Measurements from ENCODE around the gene SNX32. TPM values are rescaled to one million over a fixed set of nuclear protein-coding genes. Genes with fewer than 3 reads are reported as not detected.

SNX32 gene
- 4.6 TPM for polyA plus RNA-seq (2013)

DNA sequence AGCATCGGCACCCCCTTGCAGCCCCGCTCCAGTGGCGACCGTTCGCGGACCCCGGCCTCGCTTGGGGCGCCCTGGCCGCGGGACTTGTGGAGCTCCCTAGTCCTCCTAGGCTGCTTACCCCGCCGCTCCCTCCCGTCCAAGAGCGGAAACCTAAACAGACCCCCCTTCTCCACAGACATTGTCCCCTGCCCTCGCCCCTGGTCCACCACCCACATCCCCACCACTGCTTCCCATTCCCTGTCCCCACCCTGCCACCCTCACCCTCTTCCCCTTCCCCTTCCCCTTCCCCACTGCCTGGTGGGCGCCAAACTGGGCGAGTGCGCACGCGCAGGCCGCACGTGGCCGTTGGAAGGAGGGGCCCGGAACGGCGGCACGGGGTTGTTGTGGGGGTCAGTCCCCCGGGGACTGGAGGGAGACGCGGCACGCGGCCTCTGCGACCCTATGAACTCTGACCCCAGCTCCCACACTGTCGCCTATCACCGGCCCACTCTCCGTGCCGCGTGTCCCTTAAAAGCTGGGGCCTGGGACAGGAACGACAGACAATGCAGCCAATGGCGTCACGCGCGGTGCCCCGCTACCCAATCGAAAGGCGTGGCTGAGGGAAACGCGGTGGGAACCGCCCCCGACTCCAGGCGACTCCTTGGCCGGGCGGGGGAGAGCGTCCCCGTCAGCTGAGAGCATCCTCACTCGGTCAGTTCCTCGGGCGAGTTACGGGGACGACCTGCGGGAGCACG, at the start of gene SNX32:
Gene SNX32 (plus strand): TSS at position 667 of the 734 bp plus-strand sequence. CDS start 103 bp downstream, outside the sequence.
- peak within 1 kb of the TSS; percentile 61 to 84 for H3K27ac ChIP-seq (ENCODE audit: insufficient read depth in 1 of 2, low read depth in 1 of 2, low read length in 2 of 2, poor library complexity in 1 of 2, severe bottlenecking in 2 of 2)
- POLR2A ChIA-PET = interaction anchor here (0.7 to 1.8 kb wide), 3 partner anchors 18 to 130 kb away, joined by 3 to 6 read pairs (median 6); partner anchors contain the start of gene CFL1
- H3K36me3 ChIP-seq (ENCODE audit: control insufficient read depth in 4 of 4, insufficient read depth in 4 of 4, low read length in 3 of 4) = no peaks in the 10 kb centered on the region
- H3K4me1 ChIP-seq (ENCODE audit: control extremely low read depth in 1 of 4, control insufficient read depth in 4 of 4, insufficient read depth in 4 of 4, low read length in 3 of 4) = peaks cover 5 to 21% (median 20%) of the 10 kb centered on the region in 4 experiments
- CTCF ChIA-PET = interaction anchor here (0.7 to 2.6 kb wide), 8 partner anchors 10 to 226 kb away, joined by 3 to 13 read pairs (median 5); partner anchors contain the start of gene MUS81
- 0% methylated on average over 55 of the region's 63 CpGs for WGBS (ENCODE audit: insufficient coverage)
- peak within 1 kb of the TSS; percentile 33 to 87 (median 74) for H3K4me3 ChIP-seq (ENCODE audit: control insufficient read depth in 1 of 7, extremely low read depth in 1 of 7, insufficient read depth in 4 of 7, low read depth in 2 of 7, low read length in 6 of 7)
- peaks cover 0 to 2% (median 0%) of the 10 kb centered on the region in 5 experiments for H3K27me3 ChIP-seq (replicated peaks in 2 of 5; ENCODE audit: control insufficient read depth in 4 of 5, insufficient read depth in 5 of 5, low read length in 4 of 5)
- H3K9me3 ChIP-seq (ENCODE audit: control extremely low read depth in 1 of 5, control insufficient read depth in 4 of 5, insufficient read depth in 2 of 5, low read depth in 1 of 5, low read length in 4 of 5) = peaks cover 0 to 4% (median 0%) of the 10 kb centered on the region in 5 experiments
- DNase-seq = peak; percentile 90 to 95 (median 94)

DNA sequence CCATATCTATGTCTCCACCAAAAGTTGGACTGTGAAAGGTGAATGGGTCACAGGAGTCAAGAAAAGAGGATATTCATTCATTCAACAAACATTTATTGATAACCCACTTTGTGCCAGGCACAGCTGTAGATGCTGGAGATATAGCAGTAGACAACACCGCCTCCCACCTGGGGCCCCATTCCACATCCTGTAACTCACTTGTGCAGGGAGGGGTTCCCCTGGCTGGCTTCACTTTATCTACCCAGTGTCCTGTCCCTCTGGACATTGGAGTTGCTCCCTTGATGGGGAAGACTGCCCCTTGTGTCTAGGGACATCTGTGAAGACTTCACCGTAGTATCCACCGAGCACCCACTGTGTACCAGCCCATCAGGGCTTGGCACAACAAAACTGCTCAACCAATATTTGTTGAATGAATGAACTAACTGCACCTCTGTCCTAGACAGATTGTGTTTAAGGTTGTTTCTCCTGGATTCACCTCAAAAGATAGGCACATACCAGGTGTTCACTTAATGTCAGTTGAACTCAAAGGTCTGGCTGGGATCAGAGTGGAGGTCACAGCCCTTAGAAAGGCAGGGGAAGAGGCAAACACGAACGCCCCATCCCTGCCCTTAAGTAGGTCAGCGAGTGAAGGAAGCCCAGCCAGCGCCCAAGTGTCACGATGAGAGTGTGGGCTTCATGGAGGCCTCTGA, 48.3 kb upstream of the SNX32 start:
- POLR2A ChIA-PET = no interaction called here
- WGBS (ENCODE audit: insufficient coverage) = 81% methylated on average over 3 of the region's 8 CpGs

DNA sequence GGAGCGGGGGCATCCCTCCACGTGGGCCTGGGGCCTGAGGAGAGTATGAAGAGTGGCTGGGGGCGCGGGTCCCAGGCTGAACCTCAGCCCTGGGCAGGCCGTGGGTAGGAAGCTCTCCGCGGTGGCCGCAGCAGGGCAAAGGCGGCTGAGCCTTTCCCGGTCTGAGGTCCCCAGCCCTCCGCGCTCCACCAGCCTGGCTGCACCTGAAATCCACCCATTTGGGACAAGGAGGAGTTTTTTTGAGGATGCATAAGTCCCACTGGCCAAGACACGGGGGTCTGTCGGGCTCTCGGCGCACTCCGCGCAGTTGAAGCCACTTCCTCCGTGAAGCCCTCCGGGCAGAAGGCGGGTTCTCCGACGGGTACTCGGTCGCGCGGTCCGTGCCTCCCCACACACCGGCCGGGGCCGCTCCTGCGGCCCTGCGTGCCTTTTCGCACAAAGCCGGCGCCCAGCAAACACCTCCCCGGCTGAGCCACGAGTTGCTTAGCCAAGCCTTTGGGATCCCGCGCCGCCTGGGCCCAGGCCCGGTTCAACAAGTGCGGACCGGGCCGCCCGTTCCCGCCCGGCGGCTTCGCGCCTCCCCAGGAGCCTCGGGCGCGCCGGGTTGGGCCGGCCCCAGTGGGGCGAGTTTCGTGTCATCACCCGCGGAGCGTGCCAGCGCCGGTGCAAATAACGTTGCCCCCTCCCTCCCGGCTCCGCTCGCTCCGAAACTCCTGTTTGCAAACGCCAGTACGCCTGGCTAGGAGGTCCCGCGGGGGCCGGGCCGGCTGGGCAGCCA, 47.6 kb upstream of the SNX32 start:
- Histone ChIP-seq H3K4me1 (ENCODE audit: control extremely low read depth in 1 of 4, control insufficient read depth in 4 of 4, insufficient read depth in 4 of 4, low read length in 3 of 4) (peaks cover 0 to 33% (median 31%) of the 10 kb centered on the region in 4 experiments), H3K9me3 (ENCODE audit: control extremely low read depth in 1 of 5, control insufficient read depth in 4 of 5, insufficient read depth in 2 of 5, low read depth in 1 of 5, low read length in 4 of 5) (no peaks in the 10 kb centered on the region), H3K27me3 (replicated peaks in 2 of 5; ENCODE audit: control insufficient read depth in 4 of 5, insufficient read depth in 5 of 5, low read length in 4 of 5) (peaks cover 0 to 81% (median 31%) of the 10 kb centered on the region in 5 experiments), H3K4me3 (ENCODE audit: control insufficient read depth in 1 of 7, extremely low read depth in 1 of 7, insufficient read depth in 4 of 7, low read depth in 2 of 7, low read length in 6 of 7) (peak overlapping the region in 3 of 7 experiments; percentile 23 to 36 (median 28)), H3K27ac (ENCODE audit: insufficient read depth in 1 of 2, low read depth in 1 of 2, low read length in 2 of 2, poor library complexity in 1 of 2, severe bottlenecking in 2 of 2) (no peak overlapping the region), H3K36me3 (ENCODE audit: control insufficient read depth in 4 of 4, insufficient read depth in 4 of 4, low read length in 3 of 4) (no peaks in the 10 kb centered on the region)
- CTCF ChIA-PET = interaction anchor here (1.0 kb wide), 1 partner anchor 74 kb away, joined by 3 read pairs; the partner anchor contains the start of gene KAT5
- WGBS (ENCODE audit: insufficient coverage) = 12% methylated on average over 74 of the region's 74 CpGs
- POLR2A ChIA-PET = no interaction called here
- peak in 1 of 3 donors; percentile 41 for DNase-seq

More for the DNA sequence above, 48.3 kb upstream of the SNX32 start:
- H3K9me3 ChIP-seq (ENCODE audit: control extremely low read depth in 1 of 5, control insufficient read depth in 4 of 5, insufficient read depth in 2 of 5, low read depth in 1 of 5, low read length in 4 of 5) = no peaks in the 10 kb centered on the region
- H3K27me3 ChIP-seq (replicated peaks in 2 of 5; ENCODE audit: control insufficient read depth in 4 of 5, insufficient read depth in 5 of 5, low read length in 4 of 5) = peaks cover 0 to 81% (median 31%) of the 10 kb centered on the region in 5 experiments
- no peak for DNase-seq
- CTCF ChIA-PET = interaction anchor here (0.8 to 10.9 kb wide), 5 partner anchors 18 to 104 kb away, joined by 3 to 137 read pairs (median 3); partner anchors contain the start of gene KAT5
- no peak overlapping the region for H3K27ac ChIP-seq (ENCODE audit: insufficient read depth in 1 of 2, low read depth in 1 of 2, low read length in 2 of 2, poor library complexity in 1 of 2, severe bottlenecking in 2 of 2)
- H3K4me3 ChIP-seq (ENCODE audit: control insufficient read depth in 1 of 7, extremely low read depth in 1 of 7, insufficient read depth in 4 of 7, low read depth in 2 of 7, low read length in 6 of 7) = no peak overlapping the region
- peaks cover 0 to 29% (median 27%) of the 10 kb centered on the region in 4 experiments for H3K4me1 ChIP-seq (ENCODE audit: control extremely low read depth in 1 of 4, control insufficient read depth in 4 of 4, insufficient read depth in 4 of 4, low read length in 3 of 4)
- H3K36me3 ChIP-seq (ENCODE audit: control insufficient read depth in 4 of 4, insufficient read depth in 4 of 4, low read length in 3 of 4) = no peaks in the 10 kb centered on the region

DNA sequence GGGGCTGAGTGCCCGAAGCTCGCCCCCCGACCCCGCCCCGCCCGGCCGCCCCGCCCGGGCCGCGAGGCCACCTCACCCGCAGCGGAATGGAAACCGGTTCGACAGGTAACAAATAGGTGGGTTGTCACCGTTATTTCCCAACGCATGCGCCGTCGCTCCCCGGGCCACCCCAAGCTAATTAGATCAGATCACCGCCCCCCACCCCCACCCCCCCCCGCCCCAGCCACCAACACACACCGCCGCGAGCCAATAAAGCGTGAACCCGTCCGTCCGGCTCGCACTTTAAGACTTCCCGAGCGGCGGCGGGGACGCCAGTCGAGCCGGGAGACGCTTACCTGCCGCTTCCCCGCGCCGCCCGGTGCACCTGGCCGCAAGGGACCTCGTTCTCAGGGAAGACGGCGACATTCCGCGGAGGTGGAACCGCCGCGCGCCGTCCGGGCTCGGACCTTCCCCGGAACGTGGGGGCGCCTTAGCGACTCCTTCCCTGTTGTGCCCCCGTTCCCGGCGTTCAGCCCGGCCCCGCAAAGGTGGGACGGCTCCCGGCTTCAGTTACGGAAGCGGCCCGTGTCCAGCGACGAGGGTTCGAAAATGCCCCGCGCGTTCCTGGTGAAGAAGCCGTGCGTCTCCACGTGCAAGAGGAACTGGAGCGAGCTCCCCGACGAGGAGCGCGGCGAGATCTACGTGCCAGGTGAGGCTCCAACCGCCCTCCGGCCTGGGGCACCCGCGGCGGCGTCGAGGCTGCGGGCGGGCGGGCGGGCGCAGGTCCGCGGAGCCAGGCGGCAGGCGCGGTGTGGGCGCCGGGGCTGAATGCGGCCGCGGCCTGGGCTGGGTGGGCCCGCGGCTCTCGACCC, 46.8 kb upstream of the SNX32 start, which contains the start of gene OVOL1:
Gene OVOL1 (plus strand): TSS at position 278 of the 851 bp plus-strand sequence. CDS start 311 bp downstream, at position 589.
- peak in 1 of 3 donors; percentile 46 for DNase-seq
- H3K27ac ChIP-seq (ENCODE audit: insufficient read depth in 1 of 2, low read depth in 1 of 2, low read length in 2 of 2, poor library complexity in 1 of 2, severe bottlenecking in 2 of 2) = no peak within 1 kb of the TSS
- H3K4me3 ChIP-seq (ENCODE audit: control insufficient read depth in 1 of 7, extremely low read depth in 1 of 7, insufficient read depth in 4 of 7, low read depth in 2 of 7, low read length in 6 of 7) = peak within 1 kb of the TSS in 3 of 7 experiments; percentile 42 to 51 (median 48)
- CTCF ChIA-PET = interaction anchor here (7.5 kb wide), 1 partner anchor 9 kb away, joined by 81 read pairs; the partner anchor contains the start of gene AP5B1
- no peaks in the 10 kb centered on the region for H3K9me3 ChIP-seq (ENCODE audit: control extremely low read depth in 1 of 5, control insufficient read depth in 4 of 5, insufficient read depth in 2 of 5, low read depth in 1 of 5, low read length in 4 of 5)
- peaks cover 0 to 73% (median 31%) of the 10 kb centered on the region in 5 experiments for H3K27me3 ChIP-seq (replicated peaks in 2 of 5; ENCODE audit: control insufficient read depth in 4 of 5, insufficient read depth in 5 of 5, low read length in 4 of 5)
- under 1% methylated on average over 62 of the region's 112 CpGs for WGBS (ENCODE audit: insufficient coverage)
- H3K4me1 ChIP-seq (ENCODE audit: control extremely low read depth in 1 of 4, control insufficient read depth in 4 of 4, insufficient read depth in 4 of 4, low read length in 3 of 4) = peaks cover 0 to 36% (median 33%) of the 10 kb centered on the region in 4 experiments
- H3K36me3 ChIP-seq (ENCODE audit: control insufficient read depth in 4 of 4, insufficient read depth in 4 of 4, low read length in 3 of 4) = no peaks in the 10 kb centered on the region
- POLR2A ChIA-PET = no interaction called here

DNA sequence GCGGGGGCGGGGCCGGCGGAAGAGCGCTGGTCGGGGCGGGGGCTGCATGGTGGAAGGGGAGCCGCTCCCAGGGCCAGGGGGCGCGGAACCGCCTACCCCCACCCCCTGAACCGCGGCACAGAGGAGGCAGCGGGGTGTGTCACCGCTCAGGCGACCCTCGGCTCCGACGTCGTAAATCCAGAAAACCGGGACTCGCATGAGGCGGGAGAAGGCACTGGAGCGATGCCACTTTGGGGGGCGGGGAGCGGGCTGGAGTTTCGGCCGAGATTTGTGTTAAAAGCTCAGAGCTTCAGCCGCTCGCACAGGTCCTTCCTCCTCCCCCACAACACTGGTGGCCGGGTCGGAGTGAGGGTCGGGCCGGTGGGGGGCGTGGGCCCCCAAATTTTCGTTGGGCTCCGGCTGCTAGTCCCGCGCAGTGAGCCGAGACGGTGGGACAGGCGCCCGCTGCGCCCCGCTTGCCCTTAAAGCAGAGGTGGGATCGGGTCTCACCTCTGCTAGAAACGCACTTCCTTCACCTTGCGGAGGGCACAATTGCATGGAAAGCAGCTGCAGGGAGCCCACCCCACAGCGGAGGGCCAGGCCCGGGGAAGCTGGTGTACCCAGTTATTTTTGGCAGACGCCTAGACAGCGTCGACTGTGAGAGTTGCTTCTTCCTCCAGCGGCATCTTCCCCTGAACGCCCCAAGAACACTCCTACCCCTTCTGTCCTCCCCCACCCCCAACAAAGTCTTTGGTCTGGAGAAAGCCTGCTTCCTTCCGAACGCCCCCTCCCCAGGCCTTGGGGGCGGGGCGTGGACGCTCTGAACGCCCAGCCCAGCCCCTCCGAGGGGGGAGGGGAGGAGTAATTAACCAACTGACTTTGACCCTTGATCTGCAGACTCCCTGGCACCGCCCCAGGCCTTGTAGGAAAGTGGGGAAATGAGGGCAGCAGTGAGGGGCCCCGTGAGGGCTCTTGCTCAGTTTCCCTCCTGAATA, 45.8 kb upstream of the SNX32 start:
- H3K27me3 ChIP-seq (replicated peaks in 2 of 5; ENCODE audit: control insufficient read depth in 4 of 5, insufficient read depth in 5 of 5, low read length in 4 of 5) = peaks cover 0 to 65% (median 30%) of the 10 kb centered on the region in 5 experiments
- POLR2A ChIA-PET = no interaction called here

More for the DNA sequence above, 45.8 kb upstream of the SNX32 start:
- DNase-seq = peak in 1 of 3 donors; percentile 36
- Histone ChIP-seq H3K27ac (ENCODE audit: insufficient read depth in 1 of 2, low read depth in 1 of 2, low read length in 2 of 2, poor library complexity in 1 of 2, severe bottlenecking in 2 of 2) (no peak overlapping the region), H3K4me3 (ENCODE audit: control insufficient read depth in 1 of 7, extremely low read depth in 1 of 7, insufficient read depth in 4 of 7, low read depth in 2 of 7, low read length in 6 of 7) (peak overlapping the region in 3 of 7 experiments; percentile 8 to 32 (median 12)), H3K9me3 (ENCODE audit: control extremely low read depth in 1 of 5, control insufficient read depth in 4 of 5, insufficient read depth in 2 of 5, low read depth in 1 of 5, low read length in 4 of 5) (no peaks in the 10 kb centered on the region), H3K4me1 (ENCODE audit: control extremely low read depth in 1 of 4, control insufficient read depth in 4 of 4, insufficient read depth in 4 of 4, low read length in 3 of 4) (peaks cover 0 to 42% (median 38%) of the 10 kb centered on the region in 4 experiments), H3K36me3 (ENCODE audit: control insufficient read depth in 4 of 4, insufficient read depth in 4 of 4, low read length in 3 of 4) (no peaks in the 10 kb centered on the region)
- CTCF ChIA-PET = interaction anchor here (1.1 to 7.5 kb wide), 3 partner anchors 10 to 29 kb away, joined by 3 to 81 read pairs (median 7); partner anchors contain the start of gene AP5B1
- 4% methylated on average over 53 of the region's 64 CpGs for WGBS (ENCODE audit: insufficient coverage)
